HEK293 (cell line): ENCODE measurements around the gene HECTD2.

ENCODE experiments used
- CTCF ChIA-PET: fragments of 350-600 bp; formaldehyde crosslinking; extraction: SDS; loops from one replicate; lab custom pipeline; 2021; ENCODE audit warnings: antibody characterized with exemption; lab: Yijun Ruan, JAX
- POLR2A ChIA-PET: fragments of 300-600 bp; formaldehyde crosslinking; extraction: SDS; loops from one replicate; lab custom pipeline; 2020; ENCODE audit warnings: antibody characterized with exemption, inconsistent platforms; lab: Yijun Ruan, JAX
- H3K27ac ChIP-seq: fragments of 200-500 bp; sonication (Bioruptor generic); 2 replicates; pipeline ENCODE4 v1.5.1; 2014; ENCODE audit warnings: low read depth, low read length, control low read depth, inconsistent platforms; ENCODE audit errors: extremely low read depth
- H3K36me3 ChIP-seq, 2 experiments: fragments of 200-500 bp in 1 of 2; sonication (Bioruptor generic) in 1 of 2; 1 replicate in 1 of 2; 2 replicates in 1 of 2; pipeline ENCODE4 v1.5.1; 2014 to 2017; ENCODE audit warnings: inconsistent platforms in 2 of 2, low read length in 2 of 2; ENCODE audit not compliant: control insufficient read depth in 2 of 2, insufficient read depth in 1 of 2
- H3K4me1 ChIP-seq: fragments of 200-500 bp; sonication (Bioruptor generic); 2 replicates; pipeline ENCODE4 v1.5.1; 2014; ENCODE audit warnings: mild to moderate bottlenecking, low read length, inconsistent platforms; ENCODE audit not compliant: control insufficient read depth, insufficient read depth
- H3K4me3 ChIP-seq: 2 replicates; pipeline ENCODE4 v1.5.1; 2011; ENCODE audit warnings: low read depth, mild to moderate bottlenecking, control low read depth, low read length, moderate library complexity
- H3K9me3 ChIP-seq: fragments of 200-500 bp; sonication (Bioruptor generic); 2 replicates; pipeline ENCODE4 v1.5.1; 2014; ENCODE audit warnings: low read depth, low read length, inconsistent platforms; ENCODE audit not compliant: control insufficient read depth, insufficient read depth
- SALL2 ChIP-seq: fragments of 450-650 bp; formaldehyde crosslinking; IDR thresholded peaks from 2 replicates; pipeline ENCODE4 v1.5.0; 2017; ENCODE audit warnings: missing biosample characterization, mild to moderate bottlenecking, missing genetic modification characterization, borderline replicate concordance
- SP7 ChIP-seq: fragments of 450-650 bp; formaldehyde crosslinking; IDR thresholded peaks from 2 replicates; pipeline ENCODE4 v1.5.1; 2016; ENCODE audit warnings: missing biosample characterization, missing genetic modification characterization
- WT1 ChIP-seq: fragments of 450-650 bp; formaldehyde crosslinking; IDR thresholded peaks from 2 replicates; pipeline ENCODE4 v1.5.1; 2016; ENCODE audit warnings: missing biosample characterization, missing genetic modification characterization
- ZBTB21 ChIP-seq: fragments of 450-650 bp; formaldehyde crosslinking; IDR thresholded peaks from 2 replicates; pipeline ENCODE4 v1.5.1; 2017; ENCODE audit warnings: missing biosample characterization, missing genetic modification characterization
- ZFP37 ChIP-seq: fragments of 450-650 bp; formaldehyde crosslinking; IDR thresholded peaks from 2 replicates; pipeline ENCODE4 v1.5.1; 2016; ENCODE audit warnings: missing biosample characterization, missing genetic modification characterization
- ZNF157 ChIP-seq: fragments of 450-650 bp; formaldehyde crosslinking; IDR thresholded peaks from 2 replicates; pipeline ENCODE4 v1.5.1; 2016; ENCODE audit warnings: missing biosample characterization, missing genetic modification characterization
- ZNF16 ChIP-seq: fragments of 450-650 bp; formaldehyde crosslinking; IDR thresholded peaks from 2 replicates; pipeline ENCODE4 v1.5.1; 2016; ENCODE audit warnings: low read depth, missing biosample characterization, missing genetic modification characterization
- ZNF169 ChIP-seq: fragments of 450-650 bp; formaldehyde crosslinking; IDR thresholded peaks from 2 replicates; pipeline ENCODE4 v1.5.1; 2016; ENCODE audit warnings: missing biosample characterization, missing genetic modification characterization
- ZNF2 ChIP-seq: fragments of 450-650 bp; formaldehyde crosslinking; IDR thresholded peaks from 2 replicates; pipeline ENCODE4 v1.5.1; 2016; ENCODE audit warnings: missing biosample characterization, missing genetic modification characterization
- ZNF221 ChIP-seq: fragments of 450-650 bp; formaldehyde crosslinking; IDR thresholded peaks from 2 replicates; pipeline ENCODE4 v1.5.1; 2017; ENCODE audit warnings: missing biosample characterization, missing genetic modification characterization, borderline replicate concordance
- ZNF248 ChIP-seq: fragments of 450-650 bp; formaldehyde crosslinking; IDR thresholded peaks from 2 replicates; pipeline ENCODE4 v1.5.1; 2017; ENCODE audit warnings: missing biosample characterization, missing genetic modification characterization
- ZNF302 ChIP-seq: fragments of 450-650 bp; formaldehyde crosslinking; IDR thresholded peaks from 2 replicates; pipeline ENCODE4 v1.5.1; 2016; ENCODE audit warnings: missing biosample characterization, missing genetic modification characterization, low read depth
- ZNF433 ChIP-seq: fragments of 450-650 bp; formaldehyde crosslinking; IDR thresholded peaks from 2 replicates; pipeline ENCODE4 v1.5.1; 2016; ENCODE audit warnings: missing biosample characterization, missing genetic modification characterization, low read depth
- ZNF629 ChIP-seq: fragments of 450-650 bp; formaldehyde crosslinking; IDR thresholded peaks from 2 replicates; pipeline ENCODE4 v1.5.1; 2017; ENCODE audit warnings: missing biosample characterization, missing genetic modification characterization
- ZNF664 ChIP-seq: fragments of 450-650 bp; formaldehyde crosslinking; IDR thresholded peaks from 2 replicates; pipeline ENCODE4 v1.5.1; 2016; ENCODE audit warnings: missing biosample characterization, missing genetic modification characterization
- ZXDB ChIP-seq: fragments of 450-650 bp; formaldehyde crosslinking; IDR thresholded peaks from 2 replicates; pipeline ENCODE4 v1.5.1; 2016; ENCODE audit warnings: missing biosample characterization, missing genetic modification characterization
- TF ChIP-seq, protein P1 (sequence below): fragments of 450-650 bp; formaldehyde crosslinking; IDR thresholded peaks from 2 replicates; pipeline ENCODE4 v1.5.1; 2016; ENCODE audit warnings: missing biosample characterization, missing genetic modification characterization
- TF ChIP-seq, protein P2 (sequence below): fragments of 450-650 bp; formaldehyde crosslinking; IDR thresholded peaks from 2 replicates; pipeline ENCODE4 v1.5.1; 2016; ENCODE audit warnings: missing biosample characterization, missing genetic modification characterization
- TF ChIP-seq, protein P3 (sequence below): fragments of 450-650 bp; formaldehyde crosslinking; IDR thresholded peaks from 2 replicates; pipeline ENCODE4 v1.5.1; 2016; ENCODE audit warnings: missing biosample characterization, missing genetic modification characterization, low read depth
- TF ChIP-seq, protein P4 (sequence below): fragments of 450-650 bp; formaldehyde crosslinking; IDR thresholded peaks from 2 replicates; pipeline ENCODE4 v1.5.1; 2017; ENCODE audit warnings: missing biosample characterization, missing genetic modification characterization
- TF ChIP-seq, protein P5 (sequence below): fragments of 450-650 bp; formaldehyde crosslinking; IDR thresholded peaks from 2 replicates; pipeline ENCODE4 v1.5.1; 2017; ENCODE audit warnings: missing biosample characterization, missing genetic modification characterization

The HECTD2 gene

DNA sequence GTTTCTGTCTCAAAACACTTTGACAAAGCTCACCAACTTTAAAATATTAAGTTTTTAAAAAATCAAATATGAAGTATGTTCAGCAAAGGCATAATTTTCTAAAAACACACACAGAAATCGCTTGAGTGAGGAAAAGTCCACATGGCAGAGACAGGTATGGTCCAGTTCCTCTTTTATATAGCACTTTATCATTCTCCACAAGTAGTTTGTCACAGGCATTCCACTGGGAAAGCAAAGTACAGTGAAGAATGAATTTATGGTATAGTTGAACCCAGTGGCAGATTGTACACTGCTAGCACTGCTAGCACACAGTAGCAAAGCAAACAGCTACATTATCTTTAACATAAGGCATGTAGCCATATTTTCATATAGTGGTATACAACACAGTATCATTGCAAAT, 102.3 kb downstream of the HECTD2 start:
- H3K4me3 ChIP-seq = no peak overlapping the region
- POLR2A ChIA-PET = no interaction called here

DNA sequence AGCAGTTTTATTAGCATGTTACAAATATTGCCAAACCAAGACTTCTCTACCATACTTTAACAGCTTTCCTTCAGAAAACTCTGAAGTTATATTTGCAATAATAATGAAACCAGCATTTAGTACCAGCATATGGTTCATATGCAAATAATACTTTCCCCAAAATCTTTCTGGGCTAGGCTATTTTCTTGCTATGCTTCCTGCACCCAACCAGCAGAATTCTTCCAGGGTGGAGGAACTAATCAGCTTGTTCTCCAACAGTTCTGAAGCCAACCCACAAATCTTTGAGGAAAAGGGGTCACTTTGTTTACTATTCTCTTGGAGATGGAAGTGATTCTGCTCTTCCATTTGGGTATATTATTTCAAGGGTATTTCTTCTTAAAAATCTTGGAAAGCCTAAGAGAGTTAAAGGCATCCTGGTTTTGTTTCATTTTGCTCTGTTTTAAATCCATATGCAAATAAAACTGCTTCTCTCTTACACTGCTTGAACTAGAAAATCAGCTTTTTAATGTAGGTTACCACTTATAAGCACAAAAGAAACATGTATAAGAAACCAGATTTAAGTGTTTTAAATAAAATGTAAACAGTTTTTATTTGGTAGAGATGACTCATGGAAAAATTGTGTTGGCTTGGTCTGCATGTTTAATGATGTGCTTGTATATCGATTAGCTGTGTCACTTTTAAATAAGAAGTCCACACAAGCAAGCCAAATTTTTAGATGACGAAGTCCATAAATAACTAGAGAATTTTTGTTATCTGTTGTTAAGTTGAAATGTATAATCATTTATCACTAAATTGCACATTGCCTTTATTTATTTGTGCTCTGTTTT, 103.7 kb downstream of the HECTD2 start:
- Histone ChIP-seq H3K36me3 (no peaks in the 10 kb centered on the region), H3K4me1 (no peaks in the 10 kb centered on the region), H3K4me3 (no peak overlapping the region), H3K27ac (no peak overlapping the region), H3K9me3 (no peaks in the 10 kb centered on the region)
- TF ChIP-seq SALL2 (tag by site-specific recombination) (no peak), ZNF157 (tag by site-specific recombination) (no peak), ZNF664 (tag by site-specific recombination) (peak; percentile 85; the same call in 1 of the 2 replicates)
- TF ChIP-seq, protein P1, sequence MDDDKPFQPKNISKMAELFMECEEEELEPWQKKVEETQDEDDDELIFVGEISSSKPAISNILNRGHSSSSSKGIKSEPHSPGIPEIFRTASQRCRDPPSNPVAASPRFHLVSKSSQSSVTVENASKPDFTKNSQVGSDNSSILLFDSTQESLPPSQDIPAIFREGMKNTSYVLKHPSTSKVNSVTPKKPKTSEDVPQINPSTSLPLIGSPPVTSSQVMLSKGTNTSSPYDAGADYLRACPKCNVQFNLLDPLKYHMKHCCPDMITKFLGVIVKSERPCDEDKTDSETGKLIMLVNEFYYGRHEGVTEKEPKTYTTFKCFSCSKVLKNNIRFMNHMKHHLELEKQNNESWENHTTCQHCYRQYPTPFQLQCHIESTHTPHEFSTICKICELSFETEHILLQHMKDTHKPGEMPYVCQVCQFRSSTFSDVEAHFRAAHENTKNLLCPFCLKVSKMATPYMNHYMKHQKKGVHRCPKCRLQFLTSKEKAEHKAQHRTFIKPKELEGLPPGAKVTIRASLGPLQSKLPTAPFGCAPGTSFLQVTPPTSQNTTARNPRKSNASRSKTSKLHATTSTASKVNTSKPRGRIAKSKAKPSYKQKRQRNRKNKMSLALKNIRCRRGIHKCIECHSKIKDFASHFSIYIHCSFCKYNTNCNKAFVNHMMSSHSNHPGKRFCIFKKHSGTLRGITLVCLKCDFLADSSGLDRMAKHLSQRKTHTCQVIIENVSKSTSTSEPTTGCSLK (tag by site-specific recombination) = no peak
- POLR2A ChIA-PET = no interaction called here
- CTCF ChIA-PET = interaction anchor here (0.7 to 1.8 kb wide), 3 partner anchors 106 to 180 kb away, joined by 3 to 6 read pairs (median 3); no protein-coding TSS in a partner anchor

More for the DNA sequence above, 102.3 kb downstream of the HECTD2 start:
- CTCF ChIA-PET = interaction anchor here (0.6 to 0.7 kb wide), 2 partner anchors 23 to 40 kb away, joined by 3 to 4 read pairs; no protein-coding TSS in a partner anchor
- no peak overlapping the region for H3K27ac ChIP-seq
- no peaks in the 10 kb centered on the region for H3K9me3 ChIP-seq
- no peaks in the 10 kb centered on the region for H3K4me1 ChIP-seq
- H3K36me3 ChIP-seq = no peaks in the 10 kb centered on the region
- TF ChIP-seq ZFP37 (tag by site-specific recombination) (no peak), ZBTB21 (tag by site-specific recombination) (no peak), ZNF248 (no peak), ZNF2 (tag by site-specific recombination) (no peak), WT1 (tag by site-specific recombination) (no peak), ZNF302 (no peak), ZNF169 (tag by site-specific recombination) (no peak)
- TF ChIP-seq, protein P2, sequence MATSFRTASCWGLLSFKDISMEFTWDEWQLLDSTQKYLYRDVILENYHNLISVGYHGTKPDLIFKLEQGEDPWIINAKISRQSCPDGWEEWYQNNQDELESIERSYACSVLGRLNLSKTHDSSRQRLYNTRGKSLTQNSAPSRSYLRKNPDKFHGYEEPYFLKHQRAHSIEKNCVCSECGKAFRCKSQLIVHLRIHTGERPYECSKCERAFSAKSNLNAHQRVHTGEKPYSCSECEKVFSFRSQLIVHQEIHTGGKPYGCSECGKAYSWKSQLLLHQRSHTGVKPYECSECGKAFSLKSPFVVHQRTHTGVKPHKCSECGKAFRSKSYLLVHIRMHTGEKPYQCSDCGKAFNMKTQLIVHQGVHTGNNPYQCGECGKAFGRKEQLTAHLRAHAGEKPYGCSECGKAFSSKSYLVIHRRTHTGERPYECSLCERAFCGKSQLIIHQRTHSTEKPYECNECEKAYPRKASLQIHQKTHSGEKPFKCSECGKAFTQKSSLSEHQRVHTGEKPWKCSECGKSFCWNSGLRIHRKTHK (tag by site-specific recombination) = no peak
- TF ChIP-seq, all 188 proteins: peak for 0

DNA sequence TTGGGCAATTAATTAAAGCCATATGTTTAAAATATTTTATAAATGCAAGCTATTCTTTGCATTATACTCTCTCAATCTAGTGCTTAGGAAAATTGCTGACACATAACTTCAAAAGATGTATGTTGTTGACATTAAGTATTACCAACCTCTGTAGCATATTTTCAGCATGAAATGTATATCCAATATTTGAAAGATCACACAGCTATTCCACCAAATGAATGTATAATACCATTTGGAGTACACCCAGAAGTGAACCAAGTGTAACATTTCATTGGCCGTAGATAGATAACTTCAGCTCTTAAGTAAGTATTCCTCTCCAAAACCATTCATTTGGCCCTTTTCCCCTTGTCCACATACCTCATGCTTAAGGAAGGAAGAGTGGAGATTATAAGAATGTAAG, 104.6 kb downstream of the HECTD2 start:
- CTCF ChIA-PET = interaction anchor here (0.7 to 1.8 kb wide), 3 partner anchors 38 to 401 kb away, joined by 3 to 6 read pairs (median 3); no protein-coding TSS in a partner anchor
- TF ChIP-seq SP7 (tag by site-specific recombination) = no peak
- no peak for TF ChIP-seq ZXDB
- TF ChIP-seq, protein P3, sequence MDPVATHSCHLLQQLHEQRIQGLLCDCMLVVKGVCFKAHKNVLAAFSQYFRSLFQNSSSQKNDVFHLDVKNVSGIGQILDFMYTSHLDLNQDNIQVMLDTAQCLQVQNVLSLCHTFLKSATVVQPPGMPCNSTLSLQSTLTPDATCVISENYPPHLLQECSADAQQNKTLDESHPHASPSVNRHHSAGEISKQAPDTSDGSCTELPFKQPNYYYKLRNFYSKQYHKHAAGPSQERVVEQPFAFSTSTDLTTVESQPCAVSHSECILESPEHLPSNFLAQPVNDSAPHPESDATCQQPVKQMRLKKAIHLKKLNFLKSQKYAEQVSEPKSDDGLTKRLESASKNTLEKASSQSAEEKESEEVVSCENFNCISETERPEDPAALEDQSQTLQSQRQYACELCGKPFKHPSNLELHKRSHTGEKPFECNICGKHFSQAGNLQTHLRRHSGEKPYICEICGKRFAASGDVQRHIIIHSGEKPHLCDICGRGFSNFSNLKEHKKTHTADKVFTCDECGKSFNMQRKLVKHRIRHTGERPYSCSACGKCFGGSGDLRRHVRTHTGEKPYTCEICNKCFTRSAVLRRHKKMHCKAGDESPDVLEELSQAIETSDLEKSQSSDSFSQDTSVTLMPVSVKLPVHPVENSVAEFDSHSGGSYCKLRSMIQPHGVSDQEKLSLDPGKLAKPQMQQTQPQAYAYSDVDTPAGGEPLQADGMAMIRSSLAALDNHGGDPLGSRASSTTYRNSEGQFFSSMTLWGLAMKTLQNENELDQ = no peak
- TF ChIP-seq, protein P4, sequence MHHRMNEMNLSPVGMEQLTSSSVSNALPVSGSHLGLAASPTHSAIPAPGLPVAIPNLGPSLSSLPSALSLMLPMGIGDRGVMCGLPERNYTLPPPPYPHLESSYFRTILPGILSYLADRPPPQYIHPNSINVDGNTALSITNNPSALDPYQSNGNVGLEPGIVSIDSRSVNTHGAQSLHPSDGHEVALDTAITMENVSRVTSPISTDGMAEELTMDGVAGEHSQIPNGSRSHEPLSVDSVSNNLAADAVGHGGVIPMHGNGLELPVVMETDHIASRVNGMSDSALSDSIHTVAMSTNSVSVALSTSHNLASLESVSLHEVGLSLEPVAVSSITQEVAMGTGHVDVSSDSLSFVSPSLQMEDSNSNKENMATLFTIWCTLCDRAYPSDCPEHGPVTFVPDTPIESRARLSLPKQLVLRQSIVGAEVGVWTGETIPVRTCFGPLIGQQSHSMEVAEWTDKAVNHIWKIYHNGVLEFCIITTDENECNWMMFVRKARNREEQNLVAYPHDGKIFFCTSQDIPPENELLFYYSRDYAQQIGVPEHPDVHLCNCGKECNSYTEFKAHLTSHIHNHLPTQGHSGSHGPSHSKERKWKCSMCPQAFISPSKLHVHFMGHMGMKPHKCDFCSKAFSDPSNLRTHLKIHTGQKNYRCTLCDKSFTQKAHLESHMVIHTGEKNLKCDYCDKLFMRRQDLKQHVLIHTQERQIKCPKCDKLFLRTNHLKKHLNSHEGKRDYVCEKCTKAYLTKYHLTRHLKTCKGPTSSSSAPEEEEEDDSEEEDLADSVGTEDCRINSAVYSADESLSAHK (tag by site-specific recombination) = no peak
- TF ChIP-seq ZNF629 (tag by site-specific recombination) = no peak
- TF ChIP-seq ZNF16 (tag by site-specific recombination) = no peak
- no peak for TF ChIP-seq ZNF433 (tag by site-specific recombination)
- no peak for TF ChIP-seq ZNF221 (tag by site-specific recombination)
- TF ChIP-seq, protein P5, sequence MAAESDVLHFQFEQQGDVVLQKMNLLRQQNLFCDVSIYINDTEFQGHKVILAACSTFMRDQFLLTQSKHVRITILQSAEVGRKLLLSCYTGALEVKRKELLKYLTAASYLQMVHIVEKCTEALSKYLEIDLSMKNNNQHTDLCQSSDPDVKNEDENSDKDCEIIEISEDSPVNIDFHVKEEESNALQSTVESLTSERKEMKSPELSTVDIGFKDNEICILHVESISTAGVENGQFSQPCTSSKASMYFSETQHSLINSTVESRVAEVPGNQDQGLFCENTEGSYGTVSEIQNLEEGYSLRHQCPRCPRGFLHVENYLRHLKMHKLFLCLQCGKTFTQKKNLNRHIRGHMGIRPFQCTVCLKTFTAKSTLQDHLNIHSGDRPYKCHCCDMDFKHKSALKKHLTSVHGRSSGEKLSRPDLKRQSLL (tag by site-specific recombination) = no peak

More for the DNA sequence above, 104.6 kb downstream of the HECTD2 start:
- no peak overlapping the region for H3K27ac ChIP-seq
- POLR2A ChIA-PET = no interaction called here
- H3K4me3 ChIP-seq = no peak overlapping the region
- H3K36me3 ChIP-seq = no peaks in the 10 kb centered on the region
- H3K4me1 ChIP-seq = no peaks in the 10 kb centered on the region
- no peaks in the 10 kb centered on the region for H3K9me3 ChIP-seq
